Natural killer cell (primary cell): Measurements from ENCODE around the gene BRD3. TPM values are rescaled to one million over a fixed set of nuclear protein-coding genes. Genes with fewer than 3 reads are reported as not detected.
A peak's percentile ranks its signal among the peaks of the same experiment; 100 is the strongest.

Experiments used
- ATAC-seq, 3 donors: fragments of 150-1000 bp in 2 of 3; fragments of 200-7000 bp in 1 of 3; cut with Tn5 transposase; 1 replicate in 1 of 3; 2 replicates in 2 of 3; pipeline ENCODE4 v1.10.0; 2021; ENCODE audit warnings: mild to moderate bottlenecking in 2 of 3, moderate library complexity in 2 of 3
- DNase-seq, 2 donors: peaks; one replicate each; pipeline versions ENCODE4 v3.0.0 to v3.0.0-alpha.2; 2013 to 2021; ENCODE audit warnings: mixed read lengths in 1 of 2
- H3K27ac ChIP-seq: one replicate; pipeline ENCODE4 v1.5.1; 2013; ENCODE audit warnings: mild to moderate bottlenecking, low read length
- H3K27me3 ChIP-seq: one replicate; pipeline ENCODE4 v1.6.1; 2013; ENCODE audit warnings: low read length; ENCODE audit not compliant: control insufficient read depth, insufficient read depth
- H3K36me3 ChIP-seq: one replicate; pipeline ENCODE4 v1.6.1; 2013; ENCODE audit warnings: low read length; ENCODE audit not compliant: control insufficient read depth, insufficient read depth
- H3K4me1 ChIP-seq: one replicate; pipeline ENCODE4 v1.6.1; 2013; ENCODE audit warnings: low read length; ENCODE audit not compliant: control insufficient read depth, insufficient read depth
- H3K4me3 ChIP-seq: one replicate; pipeline ENCODE4 v1.5.1; 2013; ENCODE audit warnings: low read length
- H3K9me3 ChIP-seq: one replicate; pipeline ENCODE4 v1.6.1; 2013; ENCODE audit warnings: low read length; ENCODE audit not compliant: control insufficient read depth, insufficient read depth
- H3K27ac Mint-ChIP-seq, 2 donors: one replicate each; pipeline ENCODE4 v1.8.0; 2022; ENCODE audit warnings: mild to moderate bottlenecking in 2 of 2, mixed read lengths in 2 of 2, moderate library complexity in 1 of 2
- H3K27me3 Mint-ChIP-seq, 2 donors: one replicate each; pipeline ENCODE4 v1.8.0; 2022; ENCODE audit warnings: low read depth in 2 of 2, mixed read lengths in 2 of 2
- H3K36me3 Mint-ChIP-seq: one replicate; pipeline ENCODE4 v1.8.0; 2022; ENCODE audit warnings: mixed read lengths
- H3K4me1 Mint-ChIP-seq, 2 donors: one replicate each; pipeline ENCODE4 v1.8.0; 2022; ENCODE audit warnings: mixed read lengths in 2 of 2
- H3K4me3 Mint-ChIP-seq: one replicate; pipeline ENCODE4 v1.8.0; 2022; ENCODE audit warnings: mild to moderate bottlenecking, moderate library complexity, mixed read lengths
- H3K9me3 Mint-ChIP-seq, 2 donors: one replicate each; pipeline ENCODE4 v1.8.0; 2022; ENCODE audit warnings: mixed read lengths in 2 of 2
- WGBS: methylation state at CpG from one replicate; pipeline ENCODE4 v1.1.7; 2013; ENCODE audit warnings: missing lambda C conversion rate; ENCODE audit not compliant: insufficient coverage; 5-methylcytosine and 5-hydroxymethylcytosine counted together
- intact Hi-C: fragments of 100-400 bp; cut with micrococcal nuclease; formaldehyde crosslinking; loops from one replicate; pipeline ENCODE4 v1.14.2; 2022
- total RNA-seq, 4 donors: library from RNA; stranded (reverse); fragments of 120-200 nt in 1 of 4; gene quantifications; one replicate each; pipeline versions ENCODE4 v1.2.3 to v1.2.4, GENCODE V29; 2013 to 2022
- TF ChIP-seq, protein P1 (sequence below): fragments of 200-600 bp; IDR thresholded peaks from one replicate; pipeline ENCODE4 v1.8.0; 2022; ENCODE audit warnings: antibody characterized with exemption

BRD3 gene
- total RNA-seq, 3 donors from 2014 or later (not counting 1 experiment from before 2014, with no cell fraction given), result 52.8 to 63.0 (median 52.8) TPM

DNA sequence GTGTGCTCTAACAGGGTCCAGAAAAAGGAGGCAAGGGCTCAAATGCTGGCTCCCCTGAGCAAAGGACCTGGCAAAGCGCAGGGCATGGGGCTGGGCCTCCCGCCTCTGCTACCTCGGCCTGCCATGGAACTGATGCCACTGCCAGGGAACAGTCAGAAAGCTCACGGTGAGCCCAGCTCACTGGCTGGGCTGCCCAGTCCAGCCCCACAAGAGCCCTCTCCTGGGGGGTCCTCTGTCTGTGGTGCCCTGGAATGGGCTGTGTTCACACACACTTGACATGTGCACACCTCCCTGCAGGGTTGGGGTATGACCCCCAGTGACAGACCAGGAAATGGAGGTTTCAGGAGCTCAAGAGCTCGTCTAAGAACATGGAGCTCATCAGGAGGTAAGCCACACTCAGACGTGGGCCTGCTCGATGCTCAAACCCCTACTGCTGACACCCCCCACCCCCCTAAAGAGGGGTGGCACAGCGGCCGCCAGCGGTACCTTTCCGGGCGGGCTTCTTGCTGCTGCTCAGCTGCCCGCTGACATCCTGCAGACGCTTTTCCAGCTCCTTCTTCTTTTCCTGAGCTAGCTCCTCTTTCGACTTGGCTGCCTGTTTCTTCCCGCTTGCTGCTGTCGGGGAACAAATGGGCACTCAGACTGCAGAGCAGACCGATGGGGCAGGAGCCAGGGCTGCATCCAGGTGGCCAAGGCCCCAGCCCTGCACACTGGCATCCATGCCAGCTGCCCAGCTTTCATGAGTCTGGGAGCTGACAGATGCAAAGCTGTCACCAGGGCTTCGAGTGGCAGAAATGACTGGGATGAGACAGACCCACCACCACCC, 33.4 kb downstream of the BRD3 start:
- Histone ChIP-seq H3K9me3 (no peaks in the 10 kb centered on the region), H3K4me3 (no peak overlapping the region), H3K27ac (no peak overlapping the region), H3K27me3 (no peaks in the 10 kb centered on the region), H3K36me3 (peaks cover 42% of the 10 kb centered on the region), H3K4me1 (no peaks in the 10 kb centered on the region)
- WGBS, result 96% methylated on average over 19 of the region's 19 CpGs
- Mint-ChIP-seq H3K9me3 (no peaks in the 10 kb centered on the region), H3K27ac (no peak overlapping the region), H3K27me3 (no peaks in the 10 kb centered on the region), H3K4me1 (peaks cover 0 to 2% of the 10 kb centered on the region in 2 donors), H3K36me3 (peaks cover 7% of the 10 kb centered on the region), H3K4me3 (no peak overlapping the region)
- TF ChIP-seq, protein P1, sequence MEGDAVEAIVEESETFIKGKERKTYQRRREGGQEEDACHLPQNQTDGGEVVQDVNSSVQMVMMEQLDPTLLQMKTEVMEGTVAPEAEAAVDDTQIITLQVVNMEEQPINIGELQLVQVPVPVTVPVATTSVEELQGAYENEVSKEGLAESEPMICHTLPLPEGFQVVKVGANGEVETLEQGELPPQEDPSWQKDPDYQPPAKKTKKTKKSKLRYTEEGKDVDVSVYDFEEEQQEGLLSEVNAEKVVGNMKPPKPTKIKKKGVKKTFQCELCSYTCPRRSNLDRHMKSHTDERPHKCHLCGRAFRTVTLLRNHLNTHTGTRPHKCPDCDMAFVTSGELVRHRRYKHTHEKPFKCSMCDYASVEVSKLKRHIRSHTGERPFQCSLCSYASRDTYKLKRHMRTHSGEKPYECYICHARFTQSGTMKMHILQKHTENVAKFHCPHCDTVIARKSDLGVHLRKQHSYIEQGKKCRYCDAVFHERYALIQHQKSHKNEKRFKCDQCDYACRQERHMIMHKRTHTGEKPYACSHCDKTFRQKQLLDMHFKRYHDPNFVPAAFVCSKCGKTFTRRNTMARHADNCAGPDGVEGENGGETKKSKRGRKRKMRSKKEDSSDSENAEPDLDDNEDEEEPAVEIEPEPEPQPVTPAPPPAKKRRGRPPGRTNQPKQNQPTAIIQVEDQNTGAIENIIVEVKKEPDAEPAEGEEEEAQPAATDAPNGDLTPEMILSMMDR, result no peak
- ATAC-seq (no peak), DNase-seq (no peak)
- intact Hi-C loops, result no loop called here

DNA sequence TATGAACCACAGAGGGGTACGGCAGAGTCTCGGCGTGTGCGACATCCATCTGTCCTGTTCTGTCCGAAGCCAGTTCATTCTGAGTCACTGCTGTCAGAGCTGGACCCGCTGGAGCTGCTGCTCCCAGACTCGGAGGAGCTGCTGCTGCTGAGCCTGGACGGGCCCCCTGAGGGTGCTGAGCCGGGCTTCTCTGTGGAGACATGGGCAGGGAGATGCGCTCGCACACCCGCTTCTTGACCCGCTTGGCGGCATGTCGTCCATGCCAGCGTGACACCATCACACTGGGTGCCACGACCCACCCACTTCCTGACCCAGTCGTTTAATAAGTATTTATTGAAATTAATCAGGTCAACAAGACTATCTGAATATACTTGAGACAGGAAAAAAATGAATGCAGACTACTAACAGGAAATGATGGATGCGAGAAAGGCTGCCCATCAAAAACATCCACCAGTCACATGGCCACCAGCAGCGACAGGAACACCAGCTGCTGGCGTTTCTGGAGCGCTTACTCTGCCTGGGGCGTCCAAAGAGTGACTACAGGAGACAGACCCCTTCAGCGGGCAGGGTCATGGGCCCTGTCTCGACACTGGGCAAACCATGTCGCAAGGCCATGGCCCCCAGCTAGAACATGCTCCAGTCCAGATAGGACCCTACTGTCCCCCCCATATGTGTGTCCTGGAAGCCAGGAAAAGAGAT, 34.2 kb downstream of the BRD3 start:
- no peaks in the 10 kb centered on the region for H3K27me3 Mint-ChIP-seq
- TF ChIP-seq, protein P1, result no peak
- H3K4me3 Mint-ChIP-seq, result no peak overlapping the region
- no peaks in the 10 kb centered on the region for H3K9me3 ChIP-seq
- H3K36me3 Mint-ChIP-seq, result peaks cover 6% of the 10 kb centered on the region
- no peaks in the 10 kb centered on the region for H3K4me1 Mint-ChIP-seq
- H3K27ac Mint-ChIP-seq, result peak overlapping the region in 1 of 2 donors; percentile 10
- H3K9me3 Mint-ChIP-seq, result no peaks in the 10 kb centered on the region
- peaks cover 34% of the 10 kb centered on the region for H3K36me3 ChIP-seq
- ATAC-seq (no peak), DNase-seq (no peak)
- no peak overlapping the region for H3K4me3 ChIP-seq
- H3K4me1 ChIP-seq, result no peaks in the 10 kb centered on the region
- no peaks in the 10 kb centered on the region for H3K27me3 ChIP-seq
- intact Hi-C loops, result no loop called here
- no peak overlapping the region for H3K27ac ChIP-seq
- 95% methylated on average over 25 of the region's 26 CpGs for WGBS

DNA sequence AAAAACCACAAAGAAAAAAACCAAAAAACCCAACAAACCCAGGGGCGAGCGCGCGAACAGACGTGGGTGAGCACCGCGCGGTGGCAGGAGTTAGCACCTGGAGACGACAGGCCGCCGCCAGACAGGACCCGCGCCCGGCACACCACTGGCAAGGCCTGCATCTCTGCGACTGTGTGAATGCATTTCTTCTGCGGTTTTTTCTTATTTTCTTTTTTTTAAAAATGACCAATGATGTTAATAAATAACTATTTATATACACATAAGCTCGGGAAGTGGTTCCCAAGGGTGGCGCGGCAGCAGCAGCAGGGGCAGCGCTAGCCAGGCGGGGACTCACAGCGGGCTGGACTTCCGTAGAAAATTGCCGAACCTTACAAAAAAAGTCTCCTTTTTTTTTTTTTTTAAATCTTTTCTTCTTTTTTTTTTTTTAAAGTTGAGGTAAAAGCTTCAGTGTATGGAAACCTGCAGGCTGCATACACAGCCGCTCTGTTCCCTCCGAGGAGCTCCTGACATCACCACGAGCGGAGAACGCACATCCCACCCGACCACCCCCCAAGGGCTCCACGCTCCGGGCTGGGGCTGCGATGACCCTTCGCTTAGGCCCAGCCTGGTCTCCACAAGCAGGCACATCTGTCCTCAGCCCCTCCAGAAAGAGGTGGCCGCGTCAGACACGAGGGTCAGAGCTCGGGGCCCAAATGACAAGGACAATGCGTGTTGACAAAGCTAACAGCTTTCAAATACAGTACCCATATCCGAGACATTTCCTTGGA, 35.2 kb downstream of the BRD3 start:
- 83% methylated on average over 37 of the region's 40 CpGs for WGBS
- no peak overlapping the region for H3K4me3 ChIP-seq
- no peaks in the 10 kb centered on the region for H3K9me3 Mint-ChIP-seq
- H3K27ac Mint-ChIP-seq, result peak overlapping the region in 1 of 2 donors; percentile 10
- H3K9me3 ChIP-seq, result no peaks in the 10 kb centered on the region
- H3K36me3 Mint-ChIP-seq, result peaks cover 6% of the 10 kb centered on the region
- no peak overlapping the region for H3K27ac ChIP-seq
- H3K4me1 ChIP-seq, result no peaks in the 10 kb centered on the region
- H3K4me3 Mint-ChIP-seq, result no peak overlapping the region
- intact Hi-C loops, result no loop called here
- H3K27me3 Mint-ChIP-seq, result no peaks in the 10 kb centered on the region
- H3K4me1 Mint-ChIP-seq, result peaks cover 0 to 4% of the 10 kb centered on the region in 2 donors
- no peak for ATAC-seq
- H3K36me3 ChIP-seq, result peaks cover 34% of the 10 kb centered on the region
- DNase-seq, result no peak
- TF ChIP-seq, protein P1, result no peak
- no peaks in the 10 kb centered on the region for H3K27me3 ChIP-seq
